Left ventricle myocardium superior (tissue), 1 donor: ENCODE measurements around the gene TCERG1L. TPM values are rescaled to one million over a fixed set of nuclear protein-coding genes. Genes with fewer than 3 reads are reported as not detected.

ENCODE experiments used
- ATAC-seq: fragments of 200-7000 bp; cut with Tn5 transposase; one replicate; pipeline ENCODE4 v1.9.1; 2020; ENCODE audit warnings: mild to moderate bottlenecking, moderate library complexity
- DNase-seq: peaks from one replicate; pipeline ENCODE4 v3.0.0-alpha.2; 2020
- intact Hi-C: fragments of 100-400 bp; cut with micrococcal nuclease; formaldehyde crosslinking; loops from one replicate; pipeline ENCODE4 v1.11.0; 2022
- total RNA-seq: library from RNA; stranded (reverse); fragmentation: NEBNext Ultra II Directional; extraction: Animal tissue kit (Norgen Biotek cat#: 25700); gene quantifications from one replicate; pipeline ENCODE4 v1.2.1, GENCODE V29; 2021
- donor health status: DM: no; HTN: yes; CAD: no; lungs with severe emphysema.

The TCERG1L gene
- total RNA-seq, 1 donor from 2014 or later, result not detected

- no peak for ATAC-seq
- intact Hi-C loops, result no loop called here
- DNase-seq, result no peak
Measured at GRCh38 chr10:131274133-131274880, 37.2 kb downstream of the TCERG1L start.

GRCh38 chr10:131273476-131273875 lies 38.0 kb downstream of the TCERG1L start:
- DNase-seq (no peak), ATAC-seq (no peak)
- intact Hi-C loops, result no loop called here

GRCh38 chr10:131272897-131273451 lies 38.5 kb downstream of the TCERG1L start:
- ATAC-seq, result no peak
- intact Hi-C loops, result no loop called here
- no peak for DNase-seq

GRCh38 chr10:131271966-131272365 lies 39.6 kb downstream of the TCERG1L start:
- intact Hi-C loops, result no loop called here
- DNase-seq, result no peak
- no peak for ATAC-seq

GRCh38 chr10:131271195-131271880 lies 40.2 kb downstream of the TCERG1L start:
- no peak for ATAC-seq
- DNase-seq, result no peak

GRCh38 chr10:131270461-131271190 lies 40.9 kb downstream of the TCERG1L start:
- DNase-seq (no peak), ATAC-seq (no peak)
- intact Hi-C loops, result no loop called here

More at GRCh38 chr10:131271195-131271880, 40.2 kb downstream of the TCERG1L start:
- intact Hi-C loops, result no loop called here

GRCh38 chr10:131269776-131270460 lies 41.6 kb downstream of the TCERG1L start:
- DNase-seq, result no peak
- intact Hi-C loops, result no loop called here
- no peak for ATAC-seq

GRCh38 chr10:131267814-131268095 lies 43.8 kb downstream of the TCERG1L start:
- ATAC-seq (no peak), DNase-seq (no peak)
- intact Hi-C loops, result no loop called here

- ATAC-seq, result no peak
- intact Hi-C loops, result no loop called here
Measured at GRCh38 chr10:131266936-131267813, 44.3 kb downstream of the TCERG1L start.

GRCh38 chr10:131264110-131264788 lies 47.3 kb downstream of the TCERG1L start:
- DNase-seq (no peak), ATAC-seq (no peak)
- intact Hi-C loops, result no loop called here

More at GRCh38 chr10:131266936-131267813, 44.3 kb downstream of the TCERG1L start:
- no peak for DNase-seq

GRCh38 chr10:131261890-131262475 lies 49.5 kb downstream of the TCERG1L start:
- ATAC-seq (no peak), DNase-seq (no peak)
- intact Hi-C loops, result no loop called here

GRCh38 chr10:131260452-131261211 lies 50.9 kb downstream of the TCERG1L start:
- intact Hi-C loops, result no loop called here
- no peak for DNase-seq
- ATAC-seq, result no peak

- intact Hi-C loops, result no loop called here
- DNase-seq (no peak), ATAC-seq (no peak)
Measured at GRCh38 chr10:131260031-131260430, 51.5 kb downstream of the TCERG1L start.

GRCh38 chr10:131259535-131259934 lies 52.0 kb downstream of the TCERG1L start:
- intact Hi-C loops, result no loop called here
- ATAC-seq (no peak), DNase-seq (no peak)

GRCh38 chr10:131258256-131258655 lies 53.3 kb downstream of the TCERG1L start:
- no peak for DNase-seq
- intact Hi-C loops, result no loop called here
- ATAC-seq, result no peak

- ATAC-seq (no peak), DNase-seq (no peak)
Measured at GRCh38 chr10:131257027-131257426, 54.5 kb downstream of the TCERG1L start.

GRCh38 chr10:131254859-131255252 lies 56.7 kb downstream of the TCERG1L start:
- ATAC-seq (no peak), DNase-seq (no peak)
- intact Hi-C loops, result no loop called here

More at GRCh38 chr10:131257027-131257426, 54.5 kb downstream of the TCERG1L start:
- intact Hi-C loops, result no loop called here
